ENCODE results near the gene FBXO40. TPM values are rescaled to one million over a fixed set of nuclear protein-coding genes. Genes with fewer than 3 reads are reported as not detected.

The FBXO40 gene
- total and polyA plus RNA-seq, 2 of the 8 experiments (the other 6 are each of a cell fraction or from before 2014, with no cell fraction given): 0.03 TPM; not detected in 1

GRCh38 chr3:121592856-121593702 is at the start of gene FBXO40 (continued):
- no peak for TF ChIP-seq USF2 (IDR thresholded peaks at IDR 0.05; ENCODE audit: low read length)
- peak; percentile 74 for TF ChIP-seq ATF3 (IDR thresholded peaks at IDR 0.05; ENCODE audit: insufficient read depth, low read depth, low read length)
- TF ChIP-seq CHD7 (IDR thresholded peaks at IDR 0.05; ENCODE audit: insufficient replicate concordance, low read length): no peak
- TF ChIP-seq NRF1 (IDR thresholded peaks at IDR 0.05; ENCODE audit: low read depth, low read length): no peak
- peak; percentile 93 for TF ChIP-seq ATF2 (IDR thresholded peaks at IDR 0.05; ENCODE audit: low read length)
